DMS114 treated with DMSO at 0.1 percent for 48 hours (cell line): ENCODE results near the gene NUP214.
"Not testable (repeated sequence)": the region's sequence is repeated elsewhere in the genome, so short reads cannot be mapped to it uniquely, and the experiment has no call there.

ENCODE experiments used
- DNase-seq: peaks from one replicate; lab custom pipeline; 2025; ENCODE audit not compliant: unreplicated experiment; lab: John Stamatoyannopoulos, UW

NUP214 gene

DNA sequence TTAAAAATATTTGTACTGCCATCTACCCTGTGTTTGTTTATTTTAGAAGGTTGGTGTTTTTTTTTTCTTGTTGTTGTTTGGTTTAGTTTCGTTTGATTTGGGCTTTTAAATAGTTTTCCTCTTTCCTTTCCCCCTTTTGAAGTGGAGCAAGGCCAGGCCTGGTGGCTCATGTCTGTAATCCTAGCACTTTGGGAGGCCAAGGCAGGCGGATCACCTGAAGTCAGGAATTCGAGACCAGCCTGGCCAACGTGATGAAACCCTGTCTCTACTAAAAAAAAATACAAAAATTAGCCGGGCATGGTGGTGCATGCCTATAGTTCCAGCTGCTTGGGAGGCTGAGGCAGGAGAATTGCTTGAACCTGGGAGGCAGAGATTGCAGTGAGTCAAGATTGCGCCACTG is 65.6 kb downstream of the NUP214 start:
- not testable (repeated sequence) for DNase-seq

DNA sequence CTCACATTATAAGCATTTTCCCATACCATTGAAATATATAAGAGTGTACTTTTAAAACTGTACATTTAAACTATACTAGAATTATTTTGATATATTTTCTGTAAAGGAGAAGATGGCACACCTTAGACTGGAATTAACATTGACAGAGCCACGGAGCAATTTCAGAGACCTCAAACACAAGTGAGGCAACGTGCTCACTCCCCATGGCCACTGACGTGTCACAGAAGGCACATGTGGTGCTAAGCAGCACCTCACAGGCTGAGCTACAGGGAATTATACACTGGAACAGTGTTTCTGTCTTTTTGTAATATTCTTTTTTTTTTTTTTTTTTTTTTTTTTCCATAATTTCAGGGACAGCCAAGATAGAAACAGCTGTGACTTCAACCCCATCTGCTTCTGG is 66.5 kb downstream of the NUP214 start:
- DNase-seq = no peak

DNA sequence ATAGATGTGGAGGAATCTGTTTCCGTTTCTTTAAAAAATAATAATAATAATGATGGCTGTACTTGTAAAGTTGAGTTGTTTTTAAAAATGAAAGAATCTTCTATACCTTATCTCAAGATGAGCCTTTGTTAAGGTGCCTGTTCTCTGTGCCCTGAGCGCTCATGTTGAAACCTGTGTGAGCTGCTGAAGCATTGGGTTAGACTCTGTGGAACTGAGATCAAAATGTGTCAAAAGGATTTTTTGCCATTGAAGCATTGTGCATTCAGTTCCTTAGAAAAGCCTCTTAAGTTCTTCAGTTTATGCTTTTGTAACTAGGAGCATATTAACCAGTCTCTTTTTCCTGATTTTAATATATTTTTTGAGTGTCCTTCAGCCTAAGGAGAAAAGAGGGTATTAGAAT is 67.7 kb downstream of the NUP214 start:
- no peak for DNase-seq

DNA sequence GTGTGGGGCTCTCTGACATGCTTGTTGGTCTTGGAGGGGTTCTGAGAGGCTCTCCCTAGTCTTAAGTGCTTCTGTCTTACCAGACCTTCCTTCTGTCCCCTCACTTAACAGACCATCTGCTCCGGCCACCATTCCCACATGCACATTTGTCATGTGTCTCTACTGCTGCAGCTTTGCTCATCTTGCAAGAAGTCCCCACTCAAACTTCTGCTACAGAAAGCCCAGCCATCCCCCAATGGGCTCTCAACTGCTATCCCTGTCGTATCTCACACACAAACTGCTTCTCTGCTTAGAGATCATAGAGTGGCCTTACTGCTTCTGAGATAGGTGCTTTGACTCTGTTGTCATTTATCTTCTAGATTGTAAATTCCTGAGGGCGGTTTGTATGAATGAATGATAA is 69.4 kb downstream of the NUP214 start:
- no peak for DNase-seq

DNA sequence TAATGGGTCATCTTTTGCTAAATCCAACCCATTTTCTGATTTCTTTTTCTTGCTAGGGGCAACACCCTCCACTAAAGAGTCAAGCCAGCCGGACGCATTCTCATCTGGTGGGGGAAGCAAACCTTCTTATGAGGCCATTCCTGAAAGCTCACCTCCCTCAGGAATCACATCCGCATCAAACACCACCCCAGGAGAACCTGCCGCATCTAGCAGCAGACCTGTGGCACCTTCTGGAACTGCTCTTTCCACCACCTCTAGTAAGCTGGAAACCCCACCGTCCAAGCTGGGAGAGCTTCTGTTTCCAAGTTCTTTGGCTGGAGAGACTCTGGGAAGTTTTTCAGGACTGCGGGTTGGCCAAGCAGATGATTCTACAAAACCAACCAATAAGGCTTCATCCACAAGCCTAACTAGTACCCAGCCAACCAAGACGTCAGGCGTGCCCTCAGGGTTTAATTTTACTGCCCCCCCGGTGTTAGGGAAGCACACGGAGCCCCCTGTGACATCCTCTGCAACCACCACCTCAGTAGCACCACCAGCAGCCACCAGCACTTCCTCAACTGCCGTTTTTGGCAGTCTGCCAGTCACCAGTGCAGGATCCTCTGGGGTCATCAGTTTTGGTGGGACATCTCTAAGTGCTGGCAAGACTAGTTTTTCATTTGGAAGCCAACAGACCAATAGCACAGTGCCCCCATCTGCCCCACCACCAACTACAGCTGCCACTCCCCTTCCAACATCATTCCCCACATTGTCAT is 72.0 kb downstream of the NUP214 start:
- DNase-seq = no peak

DNA sequence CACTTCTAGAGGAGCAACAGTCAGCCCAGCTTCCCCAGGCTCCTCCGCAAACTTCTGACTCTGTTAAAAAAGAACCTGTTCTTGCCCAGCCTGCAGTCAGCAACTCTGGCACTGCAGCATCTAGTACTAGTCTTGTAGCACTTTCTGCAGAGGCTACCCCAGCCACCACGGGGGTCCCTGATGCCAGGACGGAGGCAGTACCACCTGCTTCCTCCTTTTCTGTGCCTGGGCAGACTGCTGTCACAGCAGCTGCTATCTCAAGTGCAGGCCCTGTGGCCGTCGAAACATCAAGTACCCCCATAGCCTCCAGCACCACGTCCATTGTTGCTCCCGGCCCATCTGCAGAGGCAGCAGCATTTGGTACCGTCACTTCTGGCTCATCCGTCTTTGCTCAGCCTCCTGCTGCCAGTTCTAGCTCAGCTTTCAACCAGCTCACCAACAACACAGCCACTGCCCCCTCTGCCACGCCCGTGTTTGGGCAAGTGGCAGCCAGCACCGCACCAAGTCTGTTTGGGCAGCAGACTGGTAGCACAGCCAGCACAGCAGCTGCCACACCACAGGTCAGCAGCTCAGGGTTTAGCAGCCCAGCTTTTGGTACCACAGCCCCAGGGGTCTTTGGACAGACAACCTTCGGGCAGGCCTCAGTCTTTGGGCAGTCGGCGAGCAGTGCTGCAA is 72.8 kb downstream of the NUP214 start:
- no peak for DNase-seq

DNA sequence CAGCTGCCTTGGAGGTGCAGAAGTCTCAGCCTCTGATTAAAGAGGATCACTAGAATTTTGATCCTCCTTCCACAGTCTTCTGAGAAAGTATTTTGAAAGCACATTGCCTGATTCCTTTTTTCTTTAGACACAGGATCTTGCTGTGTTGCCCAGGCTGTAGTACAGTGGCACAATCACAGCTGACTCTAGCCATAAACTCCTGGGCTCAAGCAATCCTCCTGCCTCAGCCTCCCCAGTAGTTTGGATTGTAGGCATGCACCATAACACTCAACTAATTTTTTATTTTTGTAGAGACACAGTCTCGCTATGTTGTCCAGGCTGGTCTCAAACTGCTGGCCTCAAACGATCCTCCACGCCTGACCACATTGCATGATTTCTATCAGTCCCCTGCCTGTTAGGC is 76.5 kb downstream of the NUP214 start:
- no peak for DNase-seq

DNA sequence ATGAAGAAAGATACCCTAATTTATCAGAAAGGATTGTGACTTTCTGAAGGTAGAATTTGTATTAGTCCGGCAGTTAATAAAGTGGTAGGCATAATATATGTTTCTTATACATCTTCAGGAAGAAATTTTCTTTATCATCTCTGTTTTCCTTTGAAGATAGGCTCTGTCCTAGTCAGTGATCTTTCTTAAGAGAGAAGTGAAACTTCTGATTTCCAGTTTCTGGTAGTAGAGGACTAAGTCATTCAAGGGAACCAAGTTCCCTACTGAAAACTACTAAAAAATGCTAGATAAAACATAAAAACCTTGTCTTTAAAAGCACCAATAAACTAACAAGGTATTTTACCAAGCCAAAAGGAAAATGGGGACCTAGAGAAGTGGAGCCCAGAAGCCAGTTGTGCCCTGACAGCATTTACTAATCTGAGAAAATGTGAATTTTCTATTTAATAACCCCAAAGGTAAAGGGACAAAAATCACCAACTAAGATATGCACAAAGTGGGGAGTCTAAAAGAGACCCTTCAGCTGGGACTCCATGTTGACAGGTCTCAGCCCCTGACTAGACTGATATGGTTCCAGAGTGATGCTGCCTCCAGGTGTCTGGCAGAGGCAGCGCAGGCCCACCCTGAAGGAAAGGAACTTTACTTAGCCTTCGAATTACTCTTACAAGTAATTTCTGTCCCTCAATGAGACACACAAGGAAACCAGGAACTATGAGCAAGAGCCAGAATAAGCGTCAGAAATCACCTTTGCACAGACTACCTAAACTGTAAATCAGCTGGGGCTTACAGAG is 78.2 kb downstream of the NUP214 start:
- DNase-seq = no peak

DNA sequence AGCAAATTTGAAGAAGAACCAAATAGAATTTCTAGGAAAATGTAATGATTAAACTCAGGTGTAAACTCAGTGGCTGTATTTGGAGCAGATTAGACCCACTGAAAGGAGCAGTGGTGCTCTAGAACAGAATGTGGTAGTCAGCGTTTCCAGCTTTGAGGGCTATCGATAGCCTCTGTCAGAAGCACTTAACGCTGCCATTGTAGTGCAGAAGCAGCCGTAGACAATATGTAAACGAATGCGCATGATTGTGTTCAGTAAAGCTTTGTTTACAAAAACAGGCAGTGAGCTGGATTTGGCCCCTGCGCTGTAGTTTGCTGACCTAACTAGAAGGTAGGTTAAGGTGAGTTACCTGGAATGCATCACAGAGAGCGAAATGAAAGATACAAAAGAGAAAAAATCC is 78.9 kb downstream of the NUP214 start:
- no peak for DNase-seq

DNA sequence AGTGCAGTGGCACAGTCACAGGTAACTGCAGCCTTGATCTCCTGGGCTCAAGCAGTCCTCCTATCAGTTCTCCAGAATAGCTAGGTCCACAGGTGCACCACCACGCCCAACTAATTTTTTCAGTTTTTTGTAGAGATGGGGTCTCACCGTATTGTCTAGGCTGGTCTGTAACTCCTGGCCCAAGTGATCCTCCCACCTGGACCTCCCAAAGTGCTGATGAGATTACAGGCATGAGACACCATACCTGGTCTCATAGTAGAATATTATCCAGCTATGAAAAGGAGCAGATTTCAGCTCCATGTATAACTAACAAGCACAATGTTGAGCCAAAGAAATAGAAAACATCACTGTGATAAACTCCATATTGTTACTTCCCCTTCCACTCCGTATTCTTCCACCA is 81.1 kb downstream of the NUP214 start:
- DNase-seq = no peak

DNA sequence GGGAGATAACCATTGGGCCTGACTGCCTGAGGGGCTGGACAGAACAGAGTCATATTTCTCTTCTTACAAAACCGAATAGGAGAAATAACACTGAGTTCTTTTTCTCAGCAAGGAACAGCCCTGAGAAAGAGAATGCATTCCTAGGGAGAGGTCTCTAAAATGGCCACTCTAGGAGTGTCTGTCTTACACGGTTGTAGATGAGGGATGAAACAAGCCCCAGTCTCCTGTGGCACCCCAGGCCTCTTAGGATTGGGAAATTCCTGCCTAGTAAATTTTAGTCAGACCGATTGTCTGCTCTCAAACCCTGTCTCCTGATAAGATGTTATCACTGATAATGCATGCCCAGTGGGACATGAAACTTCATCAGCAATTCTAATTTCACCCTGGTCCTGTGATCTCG is 86.5 kb downstream of the NUP214 start:
- DNase-seq = not testable (repeated sequence)

DNA sequence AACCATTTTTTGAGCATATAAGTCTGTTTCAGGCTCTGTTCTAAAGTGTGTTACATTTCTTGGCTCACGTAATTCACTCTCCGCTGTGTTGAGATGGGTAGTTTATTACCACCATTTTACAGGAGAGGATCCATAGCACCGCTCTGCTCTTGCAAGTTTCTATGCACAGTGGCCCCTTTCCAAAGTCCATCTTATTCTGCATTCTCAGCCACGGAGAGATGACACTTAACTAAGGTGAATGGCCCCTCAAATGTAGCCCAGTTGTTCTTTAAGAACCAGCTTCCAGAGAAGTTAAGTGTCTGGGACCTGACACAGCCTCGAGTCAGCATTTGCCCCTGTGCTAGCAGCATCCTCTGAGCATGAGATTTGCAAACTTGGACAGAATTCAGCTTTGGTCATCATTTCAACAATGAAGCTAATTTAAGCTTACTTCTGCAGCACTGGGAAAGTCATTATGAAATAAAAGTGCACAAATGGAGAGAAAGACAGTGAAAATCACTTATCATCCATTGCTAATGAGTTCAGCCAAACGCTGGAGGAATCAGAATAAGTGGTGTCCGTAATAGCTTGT is 89.0 kb downstream of the NUP214 start:
- DNase-seq = no peak

DNA sequence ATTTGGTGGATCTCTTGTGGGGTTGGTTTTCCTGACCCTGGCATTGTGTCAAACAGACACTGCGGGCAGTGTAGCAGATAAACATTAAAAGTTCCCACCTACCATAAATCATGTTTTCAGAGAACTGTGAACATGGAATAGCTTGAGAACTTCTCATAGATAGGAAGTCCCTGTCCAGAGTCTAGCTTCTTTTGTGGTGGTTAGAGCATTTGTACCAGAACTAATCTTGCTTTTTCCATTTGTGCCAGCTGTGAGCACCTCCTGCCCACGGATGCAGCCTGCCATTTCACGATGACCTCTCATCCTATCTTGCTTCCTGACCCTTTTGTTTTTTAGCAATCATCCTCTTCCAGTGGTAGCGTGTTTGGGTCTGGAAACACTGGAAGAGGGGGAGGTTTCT is 89.5 kb downstream of the NUP214 start:
- DNase-seq = no peak

DNA sequence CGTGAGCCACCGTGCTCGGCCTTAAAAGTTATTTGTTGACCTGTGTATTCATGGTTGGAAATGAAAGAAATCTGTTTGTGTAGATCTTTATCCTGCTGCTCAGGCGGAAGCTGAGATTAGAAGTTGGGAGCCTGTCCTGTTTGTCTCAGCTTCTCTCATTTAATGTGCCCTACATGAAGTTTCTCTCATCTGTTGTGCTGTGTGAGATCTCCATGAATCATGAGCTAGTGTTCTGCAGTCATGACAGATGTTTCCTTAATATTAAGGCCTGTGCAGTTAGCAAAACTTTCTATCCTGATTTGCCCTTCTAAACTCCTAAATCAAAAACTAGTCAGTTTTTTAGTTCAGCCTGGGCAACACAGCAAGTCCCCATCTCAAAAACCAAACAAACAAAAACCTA is 91.4 kb downstream of the NUP214 start:
- DNase-seq = no peak

DNA sequence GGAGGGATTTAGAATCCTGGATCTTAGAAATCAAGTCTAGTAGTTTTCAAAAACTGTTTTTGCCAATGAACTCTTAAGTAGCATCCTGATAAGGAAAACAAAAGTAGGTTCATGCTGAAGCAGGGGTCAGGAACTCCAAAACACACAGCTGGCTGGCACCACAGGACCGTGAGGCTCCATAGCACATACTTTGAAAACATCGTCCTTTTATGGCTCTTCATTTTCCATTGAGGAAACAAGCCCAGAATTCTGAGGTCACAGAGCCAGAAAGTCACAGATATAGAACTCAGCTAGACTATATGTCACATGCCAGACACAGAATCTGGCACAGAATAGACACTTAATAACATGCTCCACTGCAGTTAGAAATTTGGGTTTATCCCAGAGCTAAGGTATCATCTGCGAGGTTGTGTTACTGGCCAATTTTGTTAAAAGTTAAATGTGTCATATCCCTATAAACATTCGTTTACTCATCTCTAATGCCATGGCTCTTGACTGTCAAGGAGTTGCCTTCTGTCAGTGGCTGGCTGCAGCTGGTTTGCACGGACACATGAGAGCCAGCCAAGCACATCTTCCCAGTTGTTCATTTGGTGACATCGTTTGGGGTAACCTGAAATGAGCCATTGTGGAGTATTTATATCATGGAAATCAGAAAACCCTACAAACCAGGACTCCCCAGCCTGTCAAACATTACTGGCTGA is 92.1 kb downstream of the NUP214 start:
- no peak for DNase-seq

DNA sequence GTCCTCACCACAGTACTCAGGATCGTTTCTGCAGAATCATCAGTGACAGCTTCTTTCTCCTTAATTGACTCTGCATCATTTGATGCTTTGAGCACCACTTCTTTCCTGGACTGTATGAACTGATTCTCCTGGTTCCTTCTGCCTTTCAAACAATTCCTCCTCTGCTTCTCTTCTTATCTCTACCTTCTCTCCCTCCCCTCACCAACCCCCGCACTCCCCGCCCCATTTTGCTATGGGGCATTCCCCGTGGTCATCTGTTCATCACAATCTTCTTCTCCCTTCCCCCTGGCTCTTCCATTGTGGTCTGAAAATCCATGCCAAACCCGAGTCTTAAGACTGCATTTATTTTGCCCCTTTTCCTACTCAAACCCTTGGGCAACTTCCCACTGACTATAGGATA is 93.0 kb downstream of the NUP214 start:
- DNase-seq = no peak

DNA sequence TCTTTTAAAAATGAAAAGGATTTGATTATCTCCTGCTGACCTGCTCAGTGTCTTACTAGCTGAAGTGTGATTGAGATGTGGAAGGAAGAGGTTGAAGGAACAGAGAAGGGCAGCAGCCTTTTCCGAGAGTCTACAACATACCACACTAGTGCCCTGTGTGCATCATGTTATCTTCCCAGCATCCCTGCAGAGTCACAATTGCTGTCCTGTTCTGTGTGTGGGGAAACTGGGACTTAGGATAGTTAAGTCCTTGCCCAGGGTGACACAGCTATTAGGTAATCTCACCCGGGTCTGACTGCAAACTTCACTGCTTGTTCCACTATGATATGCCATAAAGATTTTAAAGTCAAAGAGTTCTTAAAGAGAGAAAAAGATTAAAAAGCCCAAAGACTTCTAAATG is 95.1 kb downstream of the NUP214 start:
- DNase-seq = no peak

DNA sequence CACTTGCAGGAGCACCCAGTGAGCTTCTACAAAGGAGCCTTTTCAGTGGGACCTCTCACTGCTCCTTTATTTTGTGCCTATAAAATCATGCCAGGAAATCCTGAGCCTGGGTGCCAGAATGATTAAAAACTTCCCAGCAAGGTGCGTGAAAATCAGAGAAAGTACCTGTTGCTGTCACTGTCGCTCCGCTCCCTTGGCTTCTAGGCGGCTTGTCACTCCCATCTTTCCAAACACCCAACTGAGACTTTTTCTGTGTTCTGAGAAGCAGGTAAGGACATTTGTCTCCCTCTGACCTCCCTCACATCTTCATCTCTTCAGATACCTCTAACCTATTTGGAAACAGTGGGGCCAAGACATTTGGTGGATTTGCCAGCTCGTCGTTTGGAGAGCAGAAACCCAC is 97.1 kb downstream of the NUP214 start:
- no peak for DNase-seq

DNA sequence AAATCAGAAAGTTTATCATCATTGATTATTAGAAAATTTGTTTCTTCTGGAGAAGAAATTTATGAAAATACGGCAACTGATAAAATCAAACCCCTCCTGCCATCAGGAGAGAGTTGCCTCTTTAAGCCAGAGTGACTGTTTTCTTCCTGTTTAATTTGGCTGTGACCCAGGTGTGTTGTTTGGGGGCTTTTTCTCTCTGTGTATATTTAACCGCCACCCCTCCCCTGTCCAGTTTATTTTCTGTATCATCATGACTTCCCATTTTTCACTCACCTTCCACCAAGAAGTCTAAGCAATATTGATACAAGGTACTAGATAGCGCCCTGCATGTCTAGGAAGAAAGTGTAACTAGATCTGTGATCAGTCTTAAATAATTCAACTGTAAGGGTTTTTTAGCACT is 100.8 kb downstream of the NUP214 start:
- no peak for DNase-seq

DNA sequence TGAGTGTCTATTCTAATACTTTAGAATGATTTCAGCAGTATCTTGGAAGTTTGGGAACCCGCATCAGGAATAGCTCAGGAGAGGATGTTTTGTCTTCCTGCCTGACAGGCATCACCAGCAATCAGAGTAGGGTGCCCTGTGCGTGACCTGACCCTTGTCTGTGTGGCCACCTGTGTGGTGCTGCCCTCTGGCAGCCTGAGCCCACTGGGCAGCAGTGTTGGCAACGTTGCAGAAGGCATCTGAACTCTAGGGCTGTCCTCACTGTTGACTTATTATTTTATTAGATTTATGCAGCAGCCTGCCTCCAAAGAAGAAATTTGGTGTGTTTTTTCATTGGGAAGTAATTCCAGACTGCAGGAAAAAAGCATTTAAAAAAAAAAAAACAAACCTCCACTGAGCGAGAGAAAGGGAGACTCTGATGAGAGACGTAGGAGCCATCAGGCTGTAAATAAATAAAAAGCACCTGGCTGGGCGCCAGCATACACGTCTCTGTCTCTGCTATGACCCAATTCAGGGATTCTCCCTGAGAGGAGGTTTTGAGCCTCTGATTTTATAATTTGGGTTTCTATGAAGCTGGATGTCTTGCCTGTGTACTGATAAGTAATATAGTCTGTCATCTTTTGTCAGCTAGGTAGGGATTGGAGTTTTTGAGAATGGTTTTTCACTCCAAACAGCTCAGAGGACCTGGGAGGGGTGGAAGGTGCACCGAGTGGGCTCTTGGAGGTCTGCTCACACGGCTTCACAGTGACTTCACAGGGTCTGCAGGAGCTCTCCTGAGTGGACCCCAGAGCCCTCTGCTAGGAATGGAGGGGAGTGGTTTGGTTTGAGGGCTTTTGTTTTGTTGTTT is 101.9 kb downstream of the NUP214 start:
- no peak for DNase-seq
